Dendritic cell treated with granulocyte-macrophage colony-stimulating factor and Interleukin-4, amounts not matched to agents 40 ng/mL and 50 ng/mL, for 4 days (primary cell): Measurements from ENCODE around the gene TBC1D23.
"Not testable (repeated sequence)": the region's sequence is repeated elsewhere in the genome, so short reads cannot be mapped to it uniquely, and the experiment has no call there.

ENCODE experiments used
- H3K27ac Mint-ChIP-seq: one replicate; pipeline ENCODE4 v1.8.0; 2022; ENCODE audit warnings: mild to moderate bottlenecking, mixed read lengths
- H3K27me3 Mint-ChIP-seq: one replicate; pipeline ENCODE4 v1.8.0; 2022; ENCODE audit warnings: mild to moderate bottlenecking, mixed read lengths
- H3K36me3 Mint-ChIP-seq: one replicate; pipeline ENCODE4 v1.8.0; 2022; ENCODE audit warnings: low read depth, mixed read lengths
- H3K4me1 Mint-ChIP-seq: one replicate; pipeline ENCODE4 v1.8.0; 2022; ENCODE audit warnings: low read depth, mixed read lengths
- H3K4me3 Mint-ChIP-seq: one replicate; pipeline ENCODE4 v1.8.0; 2022; ENCODE audit warnings: mild to moderate bottlenecking, moderate library complexity, mixed read lengths
- H3K9me3 Mint-ChIP-seq: one replicate; pipeline ENCODE4 v1.8.0; 2022; ENCODE audit warnings: mixed read lengths
- intact Hi-C: fragments of 100-400 bp; cut with micrococcal nuclease; formaldehyde crosslinking; loops from one replicate; pipeline ENCODE4 v1.15.0; 2022

Gene TBC1D23

GRCh38 chr3:100260685-100261484 lies at the start of gene TBC1D23:
Gene TBC1D23 (plus strand): TSS chr3:100260992. CDS start chr3:100261019, 27 bp downstream.
- peak within 1 kb of the TSS; percentile 92 for H3K27ac Mint-ChIP-seq
- H3K36me3 Mint-ChIP-seq = peaks cover 19% of the 10 kb centered on the region

DNA sequence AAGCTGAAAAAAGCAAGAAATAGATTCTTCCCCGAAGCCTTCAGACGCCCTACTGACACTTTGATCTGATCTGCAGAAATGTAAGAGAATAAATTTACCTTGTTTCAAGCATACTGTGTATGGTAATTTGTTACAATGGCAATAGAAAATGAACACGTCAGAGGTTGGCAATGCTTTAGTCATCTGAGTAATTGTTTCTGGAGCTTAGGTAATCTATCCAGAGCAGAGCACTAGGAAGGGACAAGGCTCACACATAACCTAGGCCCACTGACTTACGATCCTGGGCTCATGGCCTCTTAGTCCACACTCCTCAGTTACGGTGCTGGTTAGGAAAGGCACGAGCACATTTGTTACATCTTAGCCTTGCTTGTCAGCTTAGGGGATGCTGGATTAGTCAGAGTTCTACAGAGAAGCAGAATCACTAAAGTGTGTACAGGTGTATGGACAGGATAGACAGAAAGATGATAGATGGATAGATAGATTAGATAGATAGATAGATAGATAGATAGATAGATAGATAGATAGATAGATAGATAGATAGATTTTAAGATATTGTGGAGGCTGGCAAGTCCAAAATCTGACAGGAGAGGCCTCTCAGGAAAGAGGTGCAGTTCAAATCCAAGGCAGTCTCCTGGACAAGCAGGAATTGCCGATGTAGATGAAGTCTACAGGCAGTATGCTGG lies 46.8 kb upstream of the TBC1D23 start:
- intact Hi-C loops = no loop called here
- Mint-ChIP-seq H3K9me3 (no peaks in the 10 kb centered on the region), H3K27me3 (no peaks in the 10 kb centered on the region), H3K27ac (no peak overlapping the region), H3K4me1 (no peaks in the 10 kb centered on the region), H3K36me3 (no peaks in the 10 kb centered on the region), H3K4me3 (no peak overlapping the region)

More at GRCh38 chr3:100260685-100261484, at the start of gene TBC1D23:
- no peaks in the 10 kb centered on the region for H3K27me3 Mint-ChIP-seq
- no peaks in the 10 kb centered on the region for H3K9me3 Mint-ChIP-seq
- peaks cover 43% of the 10 kb centered on the region for H3K4me1 Mint-ChIP-seq
- H3K4me3 Mint-ChIP-seq = peak within 1 kb of the TSS; percentile 97
- intact Hi-C loops = loop anchor here (1.0 to 5.0 kb wide), 5 partner anchors 140 to 1416 kb away; partner anchors contain the start of genes CMSS1, LNP1, TFG and TOMM70

DNA sequence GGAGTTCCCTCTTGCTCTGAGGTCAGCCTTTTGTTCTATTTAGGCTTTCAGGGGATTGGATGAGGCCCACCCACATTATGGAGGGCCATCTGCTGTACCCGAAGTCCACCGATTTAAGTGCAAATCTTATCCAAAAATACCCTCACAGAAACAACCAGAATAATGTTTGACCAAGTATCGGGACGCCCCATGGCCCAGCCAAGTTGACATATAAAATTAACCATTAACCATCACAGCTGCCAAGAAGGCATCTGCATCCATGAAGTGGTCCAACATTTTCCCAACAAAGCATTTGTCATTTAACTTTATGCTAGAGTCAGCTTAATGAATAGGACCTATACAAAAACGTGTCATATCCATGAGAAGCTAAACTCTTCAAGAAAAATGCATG lies 46.2 kb upstream of the TBC1D23 start:
- Mint-ChIP-seq H3K4me3 (no peak overlapping the region), H3K36me3 (no peaks in the 10 kb centered on the region), H3K27ac (no peak overlapping the region), H3K27me3 (no peaks in the 10 kb centered on the region), H3K9me3 (no peaks in the 10 kb centered on the region), H3K4me1 (no peaks in the 10 kb centered on the region)
- intact Hi-C loops = no loop called here

- Mint-ChIP-seq H3K27ac (no peak overlapping the region), H3K27me3 (no peaks in the 10 kb centered on the region), H3K36me3 (no peaks in the 10 kb centered on the region), H3K9me3 (no peaks in the 10 kb centered on the region), H3K4me3 (no peak overlapping the region), H3K4me1 (no peaks in the 10 kb centered on the region)
- intact Hi-C loops = no loop called here
Observed at GRCh38 chr3:100216713-100217112, 44.1 kb upstream of the TBC1D23 start.

DNA sequence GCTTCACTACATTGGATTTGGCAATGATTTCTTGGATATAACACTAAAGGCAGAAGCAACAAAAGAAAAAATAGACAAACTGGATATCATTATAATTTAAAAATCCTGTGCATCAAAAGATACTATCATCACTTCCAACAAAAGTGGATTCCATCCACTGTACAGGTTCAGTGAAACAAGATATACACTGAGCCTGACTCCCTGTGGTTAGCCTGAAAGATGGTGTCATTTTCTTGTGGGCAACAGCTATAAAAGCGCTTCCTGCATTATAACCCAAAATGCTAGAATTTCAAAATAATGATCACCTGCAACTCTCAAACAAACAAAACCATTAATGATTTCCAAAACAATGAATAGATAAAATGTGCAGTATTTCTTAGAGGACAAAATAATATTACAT lies 39.6 kb upstream of the TBC1D23 start:
- no peaks in the 10 kb centered on the region for H3K4me1 Mint-ChIP-seq
- peaks cover 6% of the 10 kb centered on the region for H3K9me3 Mint-ChIP-seq
- H3K4me3 Mint-ChIP-seq = no peak overlapping the region
- no peak overlapping the region for H3K27ac Mint-ChIP-seq
- no peaks in the 10 kb centered on the region for H3K27me3 Mint-ChIP-seq
- intact Hi-C loops = no loop called here
- no peaks in the 10 kb centered on the region for H3K36me3 Mint-ChIP-seq

- H3K36me3 Mint-ChIP-seq = no peaks in the 10 kb centered on the region
- no peak overlapping the region for H3K4me3 Mint-ChIP-seq
- H3K4me1 Mint-ChIP-seq = no peaks in the 10 kb centered on the region
- H3K27me3 Mint-ChIP-seq = no peaks in the 10 kb centered on the region
- no peak overlapping the region for H3K27ac Mint-ChIP-seq
- peaks cover 6% of the 10 kb centered on the region for H3K9me3 Mint-ChIP-seq
- intact Hi-C loops = no loop called here
Observed at GRCh38 chr3:100225193-100225592, 35.6 kb upstream of the TBC1D23 start.

- no peak overlapping the region for H3K27ac Mint-ChIP-seq
- no peaks in the 10 kb centered on the region for H3K27me3 Mint-ChIP-seq
- no peaks in the 10 kb centered on the region for H3K4me1 Mint-ChIP-seq
- H3K36me3 Mint-ChIP-seq = no peaks in the 10 kb centered on the region
- intact Hi-C loops = no loop called here
- H3K4me3 Mint-ChIP-seq = no peak overlapping the region
- peaks cover 6% of the 10 kb centered on the region for H3K9me3 Mint-ChIP-seq
Observed at GRCh38 chr3:100225883-100226282, 34.9 kb upstream of the TBC1D23 start.

- H3K9me3 Mint-ChIP-seq = peaks cover 6% of the 10 kb centered on the region
- no peaks in the 10 kb centered on the region for H3K36me3 Mint-ChIP-seq
- H3K4me1 Mint-ChIP-seq = no peaks in the 10 kb centered on the region
- H3K27me3 Mint-ChIP-seq = no peaks in the 10 kb centered on the region
- intact Hi-C loops = no loop called here
- no peak overlapping the region for H3K4me3 Mint-ChIP-seq
- H3K27ac Mint-ChIP-seq = no peak overlapping the region
Observed at GRCh38 chr3:100226712-100227429, 33.9 kb upstream of the TBC1D23 start.

DNA sequence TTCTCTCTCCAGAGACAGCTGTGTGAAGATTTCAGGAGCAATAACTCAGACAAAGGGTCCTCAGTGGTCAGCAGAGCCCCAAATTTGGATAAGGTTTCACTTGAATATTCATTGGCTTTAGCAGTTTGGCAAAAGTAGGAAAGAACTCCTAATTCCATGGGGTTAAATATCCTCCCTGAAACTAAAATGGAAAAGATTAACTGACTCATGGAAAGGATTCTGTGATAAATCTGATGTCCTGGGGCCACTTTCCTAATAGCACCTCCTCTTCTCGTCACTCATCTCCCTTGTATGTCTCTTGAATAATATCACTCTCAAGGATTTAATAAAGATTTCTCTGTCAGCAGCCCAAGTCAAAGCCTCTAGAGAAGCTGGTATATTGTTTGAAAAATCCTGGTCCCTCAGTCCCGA lies 33.3 kb upstream of the TBC1D23 start:
- peaks cover 6% of the 10 kb centered on the region for H3K9me3 Mint-ChIP-seq
- H3K4me1 Mint-ChIP-seq = no peaks in the 10 kb centered on the region
- intact Hi-C loops = no loop called here
- H3K27ac Mint-ChIP-seq = no peak overlapping the region
- no peaks in the 10 kb centered on the region for H3K36me3 Mint-ChIP-seq
- no peaks in the 10 kb centered on the region for H3K27me3 Mint-ChIP-seq
- no peak overlapping the region for H3K4me3 Mint-ChIP-seq

- Mint-ChIP-seq H3K4me3 (no peak overlapping the region), H3K27me3 (no peaks in the 10 kb centered on the region), H3K4me1 (no peaks in the 10 kb centered on the region), H3K36me3 (no peaks in the 10 kb centered on the region), H3K9me3 (peaks cover 6% of the 10 kb centered on the region), H3K27ac (no peak overlapping the region)
- intact Hi-C loops = no loop called here
Observed at GRCh38 chr3:100228247-100228646, 32.5 kb upstream of the TBC1D23 start.

- intact Hi-C loops, H3K27ac Mint-ChIP-seq, H3K9me3 Mint-ChIP-seq: not testable (repeated sequence)
Observed at GRCh38 chr3:100229188-100229587, 31.6 kb upstream of the TBC1D23 start.

DNA sequence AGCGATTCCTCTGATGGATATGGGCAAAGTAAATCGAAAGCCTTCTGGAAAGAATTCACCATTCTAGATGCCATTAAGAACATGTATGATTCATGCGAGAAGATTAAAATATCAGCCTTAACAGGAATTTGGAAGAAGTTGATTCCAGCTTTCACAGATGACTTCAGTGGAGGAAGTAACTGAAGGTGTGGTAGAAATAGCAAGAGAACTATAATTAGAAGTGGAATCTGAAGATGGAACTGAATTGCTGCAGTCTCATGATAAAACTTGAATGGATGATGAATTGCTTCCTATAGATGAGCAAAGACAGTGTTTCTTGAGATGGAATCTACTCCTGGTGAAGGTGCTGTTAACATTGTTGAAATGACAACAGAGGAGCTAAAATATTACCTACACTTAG lies 30.1 kb upstream of the TBC1D23 start:
- no peak overlapping the region for H3K27ac Mint-ChIP-seq

More at GRCh38 chr3:100229188-100229587, 31.6 kb upstream of the TBC1D23 start:
- not testable (repeated sequence) for H3K4me1 Mint-ChIP-seq, H3K4me3 Mint-ChIP-seq, H3K27me3 Mint-ChIP-seq, H3K36me3 Mint-ChIP-seq

DNA sequence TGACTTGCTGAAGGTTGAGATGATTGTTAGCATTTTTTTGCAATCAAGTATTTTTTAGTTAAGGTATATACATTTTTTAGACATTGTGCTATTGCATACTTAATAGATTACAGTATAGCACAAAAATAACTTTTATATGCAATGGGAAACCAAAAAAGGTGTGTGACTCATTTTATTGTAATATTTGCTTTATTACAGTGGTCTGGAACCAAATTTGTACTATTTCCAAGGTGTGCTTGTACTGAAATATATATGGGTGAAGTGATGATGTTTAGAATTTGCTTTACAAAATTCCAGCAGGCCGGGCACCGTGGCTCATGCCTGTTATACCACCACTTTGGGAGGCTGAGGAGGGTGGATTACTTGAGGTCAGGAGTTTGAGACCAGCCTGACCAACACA lies 29.1 kb upstream of the TBC1D23 start:
- intact Hi-C loops = no loop called here
- Mint-ChIP-seq H3K4me3 (no peak overlapping the region), H3K9me3 (no peaks in the 10 kb centered on the region), H3K27me3 (no peaks in the 10 kb centered on the region), H3K36me3 (no peaks in the 10 kb centered on the region), H3K4me1 (no peaks in the 10 kb centered on the region), H3K27ac (no peak overlapping the region)

More for the DNA sequence above, 30.1 kb upstream of the TBC1D23 start:
- Mint-ChIP-seq H3K4me1 (no peaks in the 10 kb centered on the region), H3K36me3 (no peaks in the 10 kb centered on the region), H3K4me3 (no peak overlapping the region), H3K9me3 (no peaks in the 10 kb centered on the region), H3K27me3 (no peaks in the 10 kb centered on the region)
- intact Hi-C loops = no loop called here

- H3K36me3 Mint-ChIP-seq = no peaks in the 10 kb centered on the region
- no peak overlapping the region for H3K27ac Mint-ChIP-seq
- H3K4me3 Mint-ChIP-seq = no peak overlapping the region
- intact Hi-C loops = no loop called here
- H3K9me3 Mint-ChIP-seq = peaks cover 12% of the 10 kb centered on the region
- no peaks in the 10 kb centered on the region for H3K4me1 Mint-ChIP-seq
- H3K27me3 Mint-ChIP-seq = no peaks in the 10 kb centered on the region
Observed at GRCh38 chr3:100234364-100234763, 26.4 kb upstream of the TBC1D23 start.
